HG03520 (cell line): ENCODE measurements around the gene PITX2.
"Not testable (repeated sequence)": the region's sequence is repeated elsewhere in the genome, so short reads cannot be mapped to it uniquely, and the experiment has no call there.

Source experiments
- ATAC-seq: cut with Tn5 transposase; IDR thresholded peaks from one replicate; pipeline ENCODE4 v1.9.1; 2021; ENCODE audit warnings: mild to moderate bottlenecking, moderate library complexity; ENCODE audit not compliant: unreplicated experiment

The PITX2 gene

DNA sequence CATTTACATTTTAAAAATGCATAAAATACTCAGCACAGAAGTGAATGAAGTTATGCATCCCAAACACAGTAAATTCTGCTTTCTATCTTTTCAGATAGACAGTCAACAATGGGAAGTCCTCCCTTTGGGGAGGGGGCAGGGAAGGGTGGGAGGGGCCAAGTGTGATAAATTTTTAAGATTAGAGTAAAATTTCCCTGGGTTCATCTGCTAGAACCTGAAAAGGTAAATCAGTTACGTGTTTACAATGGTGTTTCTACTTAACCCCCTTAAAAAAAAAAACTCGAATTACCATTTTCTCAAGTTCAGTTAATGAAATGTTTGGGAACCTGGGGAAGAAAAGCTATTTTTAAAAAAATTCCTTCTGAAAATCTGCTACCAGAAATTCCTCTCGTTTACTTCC is 9.1 kb downstream of the PITX2 start:
- ATAC-seq, result no peak

GRCh38 chr4:110612631-110613269 is 10.1 kb downstream of the PITX2 start:
- no peak for ATAC-seq

DNA sequence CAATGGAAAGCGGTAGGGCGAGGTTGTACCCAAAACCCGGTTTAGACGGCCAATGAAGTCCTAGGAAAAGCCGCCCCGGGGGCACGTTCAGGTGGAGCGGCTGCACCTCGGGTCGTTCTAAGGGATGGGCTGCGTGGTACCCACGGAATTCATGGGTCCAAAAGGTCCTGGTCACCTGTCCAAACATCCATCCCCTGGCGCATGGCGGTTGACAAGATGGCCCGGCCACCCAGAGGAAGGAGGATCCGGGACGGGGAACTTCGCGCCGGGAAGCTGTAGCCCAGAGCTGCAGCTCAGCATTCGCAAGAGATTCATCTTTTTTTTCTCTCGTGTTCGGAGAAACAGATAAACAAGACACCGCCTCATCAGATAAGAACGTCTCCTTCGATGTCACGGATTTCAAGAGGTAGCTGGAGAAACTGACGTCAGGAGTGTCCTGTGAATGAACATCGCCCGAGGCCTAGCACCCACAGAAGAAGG is 10.9 kb downstream of the PITX2 start:
- no peak for ATAC-seq

GRCh38 chr4:110610940-110611831 is 11.7 kb downstream of the PITX2 start:
- peak; percentile 60 for ATAC-seq

GRCh38 chr4:110610620-110610939 is 12.3 kb downstream of the PITX2 start:
- no peak for ATAC-seq

DNA sequence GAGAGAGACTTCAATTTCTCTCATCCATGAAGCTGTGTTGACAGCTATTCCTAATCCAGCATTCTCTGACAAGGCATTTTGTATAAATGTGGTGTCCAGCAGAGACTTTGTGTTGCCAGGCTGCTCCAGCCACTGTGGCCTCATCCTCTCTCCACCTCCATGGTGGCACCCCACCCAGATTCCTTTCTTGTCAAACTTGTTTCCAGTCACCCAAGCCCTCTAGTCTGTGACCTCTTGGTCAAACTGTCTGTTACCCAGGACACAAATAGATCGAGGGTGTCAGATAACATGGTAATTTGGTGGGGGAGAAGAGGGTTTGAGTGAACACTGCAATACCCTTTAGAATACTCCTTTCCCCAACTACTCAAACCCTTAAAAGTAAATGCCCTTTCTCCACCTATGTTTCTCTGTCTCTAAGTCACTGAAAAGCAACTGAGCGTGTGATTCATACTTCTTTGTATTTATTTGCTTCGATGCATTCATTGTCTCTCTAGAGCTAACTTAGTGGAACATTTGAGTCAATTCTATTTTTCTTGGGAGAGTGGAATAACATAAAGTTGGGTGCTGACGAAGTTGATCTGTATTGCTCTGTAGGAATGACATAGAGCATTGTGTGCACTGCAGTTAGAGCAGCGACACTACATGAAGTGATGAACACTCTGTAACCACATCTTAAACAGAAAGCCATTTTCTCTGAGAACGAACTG is 13.7 kb downstream of the PITX2 start:
- ATAC-seq, result no peak

DNA sequence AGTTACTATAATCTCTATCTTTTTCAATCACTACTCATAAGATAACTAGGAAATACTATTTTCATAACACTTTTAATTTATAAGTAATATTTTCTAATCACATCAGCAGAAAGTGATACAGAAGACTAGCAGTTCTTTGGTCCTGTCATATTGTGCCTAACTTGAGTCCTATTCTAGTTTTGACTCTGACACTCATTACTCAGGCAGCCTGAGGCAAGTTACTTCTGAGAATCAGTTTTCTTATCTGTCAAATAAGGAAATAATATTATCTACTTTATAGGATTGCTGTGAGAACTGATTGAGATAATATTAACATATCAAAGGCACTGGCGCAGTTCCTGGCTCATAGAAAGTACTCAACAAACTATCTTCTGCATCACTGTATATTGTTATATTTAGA is 17.8 kb downstream of the PITX2 start:
- no peak for ATAC-seq

DNA sequence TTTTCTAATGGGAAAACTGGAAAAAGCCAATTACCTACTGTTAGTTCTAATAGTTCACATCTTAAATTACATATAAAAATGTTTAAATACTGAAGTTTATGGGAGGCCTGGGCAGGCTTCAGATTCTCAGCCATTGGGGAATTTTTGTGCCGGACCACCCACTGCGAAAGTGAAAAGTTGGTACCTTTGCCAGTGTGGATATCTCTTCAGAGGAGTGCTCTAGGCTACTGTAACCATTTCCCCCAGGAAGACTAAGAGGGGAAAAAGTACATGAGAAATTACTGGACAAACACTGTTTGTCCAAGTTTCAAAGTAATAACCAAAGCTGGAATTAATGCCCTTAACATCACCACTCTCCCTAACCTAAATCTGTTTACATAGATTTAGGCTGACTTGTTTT is 20.8 kb downstream of the PITX2 start:
- no peak for ATAC-seq

DNA sequence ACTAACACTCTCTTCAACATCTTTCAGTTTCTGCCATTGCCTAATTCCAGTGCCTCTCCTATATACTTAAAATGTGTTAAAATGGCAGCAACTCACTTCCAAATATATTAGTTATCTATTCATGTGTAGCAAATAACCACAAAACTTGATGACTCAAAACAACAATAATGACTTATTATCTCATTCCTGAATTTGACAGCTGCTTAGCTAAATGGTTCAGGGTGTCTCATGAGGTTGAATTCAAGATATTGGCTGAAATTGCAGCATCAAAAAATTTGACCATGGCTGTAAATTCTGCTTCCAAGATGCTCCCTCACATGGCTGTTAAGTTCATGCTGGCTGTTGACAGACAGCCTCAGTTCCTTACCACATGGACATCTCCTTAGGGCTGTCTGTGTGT is 25.3 kb downstream of the PITX2 start:
- no peak for ATAC-seq

DNA sequence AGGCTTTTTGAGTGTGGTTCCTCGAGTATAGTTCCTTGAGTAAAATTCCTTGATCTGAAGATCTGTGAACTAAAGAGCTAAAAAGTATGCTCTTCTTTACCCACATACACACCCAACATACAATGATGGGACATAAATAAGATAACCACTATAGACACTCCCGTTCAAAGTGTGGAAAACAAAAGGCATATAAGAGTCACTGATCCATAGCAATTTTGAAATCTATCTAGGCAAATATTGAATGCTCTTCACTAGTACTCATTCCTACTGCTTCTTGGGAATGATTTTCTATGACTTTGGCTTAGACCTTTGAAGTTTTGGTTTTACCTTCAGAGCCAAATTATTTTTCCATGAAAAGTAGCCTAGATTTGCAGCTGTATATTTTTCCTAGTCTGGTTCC is 26.4 kb downstream of the PITX2 start:
- no peak for ATAC-seq

DNA sequence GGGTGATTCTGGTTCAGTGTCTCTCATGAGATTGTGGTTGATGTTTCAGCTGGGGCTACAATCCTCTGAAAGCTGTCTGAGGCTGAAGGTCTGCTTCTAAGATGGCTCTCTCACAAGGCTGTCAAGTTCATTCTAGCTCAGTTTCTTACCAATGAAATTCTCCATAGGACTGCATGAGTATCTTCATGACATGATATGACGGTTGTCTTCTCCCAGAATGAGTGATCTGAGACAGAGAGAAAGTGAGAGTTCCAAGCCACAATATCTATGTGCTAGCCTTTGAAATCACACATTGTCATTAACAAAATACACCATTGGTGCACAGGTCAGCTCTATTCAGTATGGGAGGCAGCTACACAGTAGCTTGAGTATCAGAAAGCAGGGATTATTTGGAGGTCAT is 27.3 kb downstream of the PITX2 start:
- ATAC-seq, result no peak

GRCh38 chr4:110589297-110589696 is 33.6 kb downstream of the PITX2 start:
- no peak for ATAC-seq

- ATAC-seq, result no peak
Measured at GRCh38 chr4:110587666-110588285, 35.1 kb downstream of the PITX2 start.

DNA sequence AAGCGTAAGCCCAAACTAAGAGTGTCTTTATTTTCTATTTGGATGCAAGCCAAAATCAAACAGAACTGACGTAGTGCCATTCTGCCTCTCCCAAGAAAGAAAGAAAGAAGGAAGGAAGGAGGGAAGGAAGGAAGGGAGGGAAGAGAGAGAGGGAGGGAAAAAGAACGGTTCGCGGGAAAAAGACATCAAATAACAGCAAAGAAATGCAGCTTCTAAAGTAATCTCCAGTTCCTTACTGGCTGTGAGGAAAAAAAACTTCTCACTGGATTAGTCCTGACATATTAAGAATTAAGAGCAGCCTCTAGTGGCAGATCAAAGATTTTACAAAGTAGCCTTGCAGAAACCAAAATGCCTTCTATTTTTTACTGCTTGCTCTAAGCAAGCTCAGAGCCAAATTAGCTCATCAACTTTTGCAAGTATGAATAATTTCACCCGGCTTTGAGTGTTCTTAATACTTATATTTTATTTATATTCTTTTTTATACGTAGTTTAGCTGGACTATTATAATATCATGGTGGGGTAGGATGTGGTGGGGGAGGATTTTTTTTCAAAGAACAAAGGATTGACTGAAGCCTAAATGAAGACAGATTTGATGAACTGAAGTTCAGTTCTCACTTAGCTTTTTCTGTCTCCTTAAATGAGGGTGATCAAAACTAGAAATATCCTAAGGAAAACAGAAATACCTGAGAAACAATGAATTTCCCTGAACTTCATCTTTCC is 36.6 kb downstream of the PITX2 start:
- no peak for ATAC-seq

GRCh38 chr4:110576696-110577095 is 46.2 kb downstream of the PITX2 start:
- ATAC-seq, result not testable (repeated sequence)
